ENCODE measurements around the gene DYNLT2.

Gene DYNLT2, protein sequence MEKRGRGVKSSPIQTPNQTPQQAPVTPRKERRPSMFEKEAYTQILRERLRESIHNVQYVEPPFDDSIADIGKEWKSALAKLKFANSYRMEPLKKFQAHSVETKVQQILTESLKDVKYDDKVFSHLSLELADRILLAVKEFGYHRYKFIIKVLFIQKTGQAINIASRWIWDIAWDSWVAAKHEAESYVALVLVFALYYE
- total RNA-seq = 2.9 to 3.7 reads per million in 2 experiments

DNA sequence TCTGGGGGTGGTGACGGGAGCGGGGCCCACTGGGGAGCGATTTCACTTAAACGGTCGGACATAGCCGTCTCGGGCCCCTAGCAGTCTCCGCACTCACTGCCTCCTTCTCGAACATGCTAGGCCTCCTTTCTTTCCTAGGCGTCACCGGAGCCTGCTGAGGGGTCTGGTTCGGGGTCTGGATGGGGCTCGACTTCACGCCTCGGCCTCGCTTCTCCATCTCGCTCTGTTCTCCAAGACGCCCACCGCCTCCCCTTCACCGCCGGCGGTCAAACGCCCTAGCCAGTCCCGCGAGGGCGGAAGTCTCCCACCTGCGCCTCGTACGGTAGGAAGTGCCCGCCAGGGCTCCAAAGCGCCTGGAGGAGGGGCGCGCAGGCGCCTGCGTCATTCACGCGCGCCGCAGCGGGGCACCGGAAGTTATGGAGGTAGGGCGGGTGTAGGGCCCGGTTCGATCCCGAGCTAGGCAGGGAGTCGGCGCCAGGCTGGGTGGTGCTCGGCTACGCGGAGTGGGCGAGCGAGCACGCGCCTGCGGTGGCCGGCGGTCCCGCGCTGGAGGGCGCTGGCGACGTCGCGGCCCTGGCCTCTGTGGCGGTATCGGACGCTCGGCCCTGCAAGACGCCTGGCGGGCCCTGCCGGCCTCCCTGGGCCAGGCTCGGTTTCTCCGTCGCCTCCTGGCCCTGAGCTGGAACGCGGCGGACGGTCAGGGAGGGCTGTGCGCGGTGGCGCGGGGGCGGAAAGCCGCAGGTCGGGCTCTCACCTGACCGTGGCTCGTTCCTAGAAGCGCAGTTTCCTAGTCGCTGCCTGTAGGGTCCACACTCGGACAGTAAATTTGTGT lies at the start of gene DYNLT2, which contains the start of gene ERMARD:
TSS of gene DYNLT2 (minus strand) at position 331 of the 832 bp plus-strand sequence. CDS start at position 217, 114 bp downstream.
TSS of gene ERMARD (plus strand) at position 381 of the 832 bp plus-strand sequence. CDS start at position 417, 36 bp downstream.
- peak; percentile 90 for DNase-seq (ENCODE audit: low read depth)

DNA sequence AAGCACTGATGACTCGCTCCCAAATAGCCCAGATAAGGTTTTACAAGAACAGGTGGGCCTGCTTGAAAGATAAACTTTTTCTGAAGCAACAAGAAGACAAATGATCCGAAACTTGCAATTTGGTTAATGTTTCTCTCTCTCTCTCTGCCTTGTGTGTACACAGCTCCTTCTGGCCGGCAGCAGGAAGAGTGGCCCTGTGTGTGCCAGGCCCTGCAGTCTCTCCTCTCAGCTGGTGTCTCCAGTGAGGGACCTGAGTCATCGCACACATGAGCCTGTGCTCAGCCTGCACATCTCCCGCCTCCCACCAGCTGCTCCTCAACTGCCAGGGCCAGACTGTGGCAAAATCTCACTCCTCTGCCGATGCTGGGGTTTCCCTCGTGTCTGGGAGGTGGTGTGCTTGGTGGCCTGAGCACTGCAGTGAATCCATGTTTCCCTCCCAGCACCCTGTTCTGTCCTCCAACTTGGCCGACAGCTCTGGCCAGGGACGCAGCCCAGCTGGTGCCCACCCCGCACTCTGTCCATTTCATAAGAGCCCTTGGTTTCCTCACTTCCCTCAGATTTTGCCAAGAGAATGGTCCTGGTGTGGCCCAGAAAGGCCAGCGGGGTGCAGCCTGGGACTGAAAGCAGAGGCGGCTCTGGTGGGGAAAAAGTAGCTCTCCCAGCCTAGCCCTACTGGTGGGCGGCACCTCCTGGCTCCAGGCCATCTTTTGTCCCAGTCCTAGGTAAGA lies 49.5 kb upstream of the DYNLT2 start:
- DNase-seq (ENCODE audit: low read depth) = no peak

DNA sequence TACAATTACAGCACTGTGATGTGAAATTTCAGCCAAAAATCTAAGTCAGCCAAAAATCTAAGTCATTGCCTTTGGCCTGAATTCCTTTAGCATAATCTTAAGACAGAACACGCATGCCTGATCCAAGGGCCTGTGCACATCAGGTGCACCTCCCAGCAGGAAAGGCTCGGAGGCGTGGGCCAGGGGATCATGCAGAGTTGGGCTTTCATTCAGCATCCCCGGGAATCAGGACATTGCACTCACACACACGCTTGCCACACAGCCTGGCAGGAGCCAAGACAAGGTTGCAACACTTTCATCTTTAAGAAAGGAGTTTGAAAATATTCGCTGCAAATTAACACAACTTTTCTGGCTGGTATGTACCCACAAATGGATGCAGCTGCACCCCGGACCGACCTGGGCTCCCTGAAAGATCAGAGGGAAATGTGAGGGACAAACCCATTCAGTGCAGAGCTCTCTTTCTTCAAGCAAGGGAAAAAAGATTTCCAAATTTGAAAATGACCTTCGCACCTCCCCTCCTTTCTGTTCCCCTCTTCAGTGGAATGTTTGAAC lies 48.8 kb upstream of the DYNLT2 start:
- no peak for DNase-seq (ENCODE audit: low read depth)

DNA sequence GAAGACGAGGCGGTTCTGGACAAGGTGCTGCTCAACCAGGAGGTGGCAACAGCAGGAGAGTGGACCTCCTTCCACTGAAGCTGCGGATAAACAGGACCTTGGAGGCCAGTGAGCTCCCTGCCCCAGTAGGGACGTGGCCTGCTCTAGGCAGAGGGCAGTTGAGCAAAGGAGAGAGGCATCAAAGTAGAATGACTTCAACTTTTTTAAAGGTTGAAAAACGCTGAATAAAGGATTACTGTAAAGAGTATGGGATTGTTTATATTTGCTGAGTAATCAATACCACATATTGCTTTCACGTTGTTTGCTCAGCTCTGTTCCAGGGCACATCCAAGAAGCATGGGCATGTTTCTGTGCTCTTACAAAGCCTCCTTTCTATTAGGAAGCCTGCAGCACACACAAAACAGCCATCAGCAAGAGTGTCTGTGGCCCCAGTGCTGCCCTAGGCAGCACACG lies 48.1 kb upstream of the DYNLT2 start:
- no peak for DNase-seq (ENCODE audit: low read depth)

DNA sequence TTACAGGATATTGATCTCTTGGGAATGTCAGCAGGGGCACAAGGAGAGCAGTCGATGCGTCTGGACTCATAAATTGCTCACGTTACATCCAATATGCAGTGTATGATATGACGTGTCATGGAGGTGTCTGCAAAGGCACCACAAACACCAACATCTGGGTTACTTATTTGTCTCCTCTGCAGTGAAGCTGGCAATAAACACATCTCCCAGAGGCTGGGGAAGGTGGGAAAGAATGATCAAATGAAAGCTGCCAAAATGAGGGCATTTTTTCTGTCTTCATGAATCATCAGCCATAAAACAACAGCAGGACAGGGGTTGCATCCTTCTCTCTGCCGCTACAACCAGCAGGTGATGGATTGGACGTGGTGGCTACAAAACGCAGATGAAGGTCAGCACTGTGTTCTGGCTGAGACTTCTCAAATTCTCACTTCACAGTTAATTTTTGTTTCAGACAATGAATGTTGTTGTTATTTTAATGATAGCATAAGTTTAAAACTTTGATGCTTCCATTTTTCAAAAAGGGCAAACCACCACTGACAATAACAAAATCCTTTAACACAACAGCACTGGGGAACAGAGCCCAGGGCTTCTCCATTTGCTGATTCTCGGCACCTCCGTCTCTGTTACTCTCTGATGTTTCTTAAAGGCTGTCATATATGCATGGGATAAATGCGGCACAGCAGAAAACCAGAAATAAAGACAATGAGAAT lies 47.5 kb upstream of the DYNLT2 start:
- no peak for DNase-seq (ENCODE audit: low read depth)

DNA sequence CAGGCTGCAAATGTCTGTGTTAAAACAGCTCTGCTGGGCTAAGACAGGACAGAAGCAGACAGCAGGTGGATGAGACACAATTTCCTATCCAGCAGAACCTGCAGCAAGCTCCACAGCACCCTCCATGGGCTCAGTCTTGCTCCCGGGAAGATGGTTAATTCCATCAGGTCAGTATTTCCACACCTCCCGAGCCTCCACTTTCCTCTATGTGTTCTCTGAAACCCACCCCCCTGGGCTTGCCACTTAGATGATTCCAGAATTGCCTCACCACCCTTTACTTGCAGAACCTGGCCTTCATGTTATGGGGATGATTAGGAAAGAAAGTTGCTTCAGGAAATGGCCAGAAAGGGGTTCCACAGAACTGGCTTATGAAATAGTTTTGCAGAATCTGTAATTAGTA lies 43.8 kb upstream of the DYNLT2 start:
- no peak for DNase-seq (ENCODE audit: low read depth)

DNA sequence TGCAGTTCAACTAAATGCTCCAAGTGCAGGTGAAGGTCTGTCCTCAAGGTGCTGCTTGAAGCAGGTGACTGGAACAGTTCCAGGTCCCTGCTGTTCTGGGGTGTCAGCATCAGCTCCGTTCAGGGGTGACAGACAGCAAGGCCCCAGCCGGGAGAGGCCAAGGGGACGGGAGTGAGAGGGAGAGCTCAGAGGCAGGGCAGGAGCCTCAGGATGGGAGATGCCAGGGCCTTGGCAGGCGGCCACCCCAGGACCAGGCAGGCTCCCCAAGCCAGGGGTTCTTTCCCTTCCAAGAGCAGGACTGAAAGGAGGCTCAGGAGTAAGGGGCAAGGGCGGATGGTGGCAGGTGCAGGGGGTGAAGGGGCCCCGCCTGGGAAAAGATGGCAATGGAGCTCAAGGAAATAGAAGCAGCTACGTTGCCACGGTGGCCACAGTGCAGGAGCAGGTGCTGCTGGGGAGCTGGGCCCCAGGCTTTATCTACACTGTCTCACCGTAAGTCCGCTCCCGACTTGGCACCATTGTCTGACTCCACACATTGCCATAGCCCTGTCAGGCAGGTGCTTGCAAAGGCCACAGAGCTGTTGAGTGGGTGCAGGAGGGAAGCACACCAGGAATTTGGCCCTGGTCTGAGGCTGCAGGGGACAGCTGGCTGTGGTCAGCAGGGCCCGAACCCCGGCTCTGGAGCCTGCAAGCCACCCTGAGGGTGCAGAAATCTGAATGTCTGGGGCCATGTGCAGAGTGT lies 43.1 kb upstream of the DYNLT2 start:
- no peak for DNase-seq (ENCODE audit: low read depth)

DNA sequence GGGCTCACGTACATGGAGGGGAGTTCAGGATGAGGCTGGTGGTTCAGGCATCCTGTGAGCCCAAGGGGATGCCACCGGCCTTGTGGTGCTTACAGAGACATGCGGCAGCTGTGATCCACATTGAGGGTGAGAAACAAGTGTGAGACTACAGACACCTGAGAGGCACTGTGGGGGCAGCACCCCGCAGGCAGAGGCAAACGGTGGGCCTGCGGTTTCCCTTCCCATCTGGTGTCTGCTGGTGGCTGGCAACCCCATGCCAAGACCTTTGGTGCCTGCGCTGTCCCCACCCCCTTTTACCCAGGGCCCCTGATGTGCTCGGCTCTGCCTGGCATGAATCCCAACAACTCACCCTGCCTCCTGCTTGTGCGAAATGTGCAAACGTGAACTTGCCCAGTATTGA lies 42.0 kb upstream of the DYNLT2 start:
- no peak for DNase-seq (ENCODE audit: low read depth)

DNA sequence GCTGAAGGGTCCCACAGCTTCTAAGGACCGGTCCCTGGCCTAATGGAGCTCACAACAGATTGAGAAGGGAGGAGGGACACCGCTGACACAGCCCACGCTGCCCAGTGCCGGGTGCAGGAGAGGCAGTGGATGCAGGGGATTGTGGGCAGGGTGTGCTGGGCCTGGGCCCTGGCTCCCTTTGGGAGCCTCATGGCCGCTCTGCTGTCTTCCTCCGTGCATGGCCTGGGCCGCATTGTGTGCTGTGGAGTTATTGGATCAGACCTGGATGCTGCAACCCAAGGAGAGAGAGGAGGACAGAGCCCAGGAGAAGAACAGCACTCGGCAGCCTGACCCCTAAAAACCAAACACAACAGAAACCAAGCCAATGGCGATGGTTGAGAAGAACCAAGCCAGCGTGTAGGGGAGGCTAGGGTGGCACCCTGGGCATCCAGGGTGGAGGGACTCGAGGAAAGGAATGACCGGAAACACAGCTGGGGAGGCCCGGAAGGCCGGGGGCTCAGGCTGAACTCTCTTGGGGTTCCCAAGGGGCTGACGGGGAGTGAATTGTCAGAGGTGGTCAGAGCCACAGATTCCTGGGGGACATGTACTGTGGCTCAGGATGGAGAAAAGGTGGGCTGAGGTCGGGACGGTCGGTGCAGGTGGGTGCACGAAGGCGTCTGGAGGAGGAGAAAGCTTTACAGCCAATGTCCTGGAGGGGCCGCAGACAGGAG lies 41.1 kb upstream of the DYNLT2 start:
- no peak for DNase-seq (ENCODE audit: low read depth)

DNA sequence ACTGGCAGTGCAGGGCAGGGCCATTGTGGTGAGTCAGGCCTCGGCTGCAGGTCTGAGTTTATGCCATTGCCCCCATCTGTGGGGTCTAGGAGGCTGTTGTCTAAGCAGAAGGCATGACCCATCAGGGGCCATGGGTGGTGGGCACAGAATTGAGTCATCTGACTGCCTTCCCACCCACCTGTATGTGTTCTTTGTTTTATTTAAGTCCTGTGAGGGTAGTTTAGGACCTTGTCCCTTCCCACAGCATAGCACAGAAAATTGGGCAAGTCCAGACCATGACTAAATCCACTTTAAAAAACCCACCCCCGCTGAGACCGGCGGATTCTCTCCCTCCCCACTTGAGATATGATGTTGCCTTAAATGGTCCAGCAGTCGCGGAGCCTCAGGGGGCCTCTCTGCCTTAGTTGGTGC lies 40.4 kb upstream of the DYNLT2 start:
- DNase-seq (ENCODE audit: low read depth) = no peak

DNA sequence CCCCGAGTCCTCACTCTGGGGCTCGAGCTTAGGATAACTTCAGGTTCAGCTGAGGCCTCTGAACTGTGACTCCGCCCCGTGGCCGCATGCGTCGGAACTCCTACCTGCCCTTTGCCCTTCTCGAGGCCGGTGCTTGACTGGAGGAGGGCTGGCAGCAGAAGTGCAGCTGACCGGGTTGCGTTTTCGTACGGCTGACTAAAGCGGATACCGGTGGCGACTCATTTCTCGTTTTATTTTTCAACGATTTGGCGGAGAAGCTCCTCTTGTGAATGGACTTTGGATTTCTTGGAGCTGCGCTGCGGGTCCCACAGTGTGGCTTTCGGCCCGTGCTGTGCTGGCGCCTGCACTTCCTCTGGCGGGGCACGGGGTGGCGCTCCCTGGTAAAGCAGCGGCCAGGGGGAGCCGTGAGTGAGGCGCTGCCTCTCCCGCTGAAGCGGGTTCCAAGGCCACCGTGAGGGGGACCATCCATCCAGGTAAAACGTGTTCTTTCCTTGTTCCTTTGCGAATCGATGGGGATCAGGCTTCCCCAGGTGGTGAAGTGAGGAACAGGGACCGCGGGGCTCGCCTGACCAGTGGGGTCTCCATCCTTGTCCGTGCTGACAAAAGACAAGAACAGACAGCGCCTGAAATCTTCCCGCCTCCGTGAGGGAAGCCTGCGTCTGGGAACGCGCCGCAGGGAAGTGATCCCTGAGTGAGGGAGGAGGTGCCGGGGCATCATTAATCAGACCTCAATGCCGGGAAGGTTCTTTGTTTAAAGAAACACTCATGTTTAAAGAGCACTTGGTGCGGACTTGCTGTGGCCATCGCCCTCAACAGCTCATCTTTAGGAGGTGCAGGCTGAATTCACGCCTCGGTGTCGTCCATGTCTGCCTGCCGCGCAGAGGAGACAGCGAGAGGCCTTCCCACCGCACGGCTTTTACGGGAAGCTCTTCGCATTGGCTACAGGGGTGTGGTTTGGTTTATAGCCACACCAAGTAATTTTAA lies 38.9 kb upstream of the DYNLT2 start:
- peak; percentile 53 for DNase-seq (ENCODE audit: low read depth)

DNA sequence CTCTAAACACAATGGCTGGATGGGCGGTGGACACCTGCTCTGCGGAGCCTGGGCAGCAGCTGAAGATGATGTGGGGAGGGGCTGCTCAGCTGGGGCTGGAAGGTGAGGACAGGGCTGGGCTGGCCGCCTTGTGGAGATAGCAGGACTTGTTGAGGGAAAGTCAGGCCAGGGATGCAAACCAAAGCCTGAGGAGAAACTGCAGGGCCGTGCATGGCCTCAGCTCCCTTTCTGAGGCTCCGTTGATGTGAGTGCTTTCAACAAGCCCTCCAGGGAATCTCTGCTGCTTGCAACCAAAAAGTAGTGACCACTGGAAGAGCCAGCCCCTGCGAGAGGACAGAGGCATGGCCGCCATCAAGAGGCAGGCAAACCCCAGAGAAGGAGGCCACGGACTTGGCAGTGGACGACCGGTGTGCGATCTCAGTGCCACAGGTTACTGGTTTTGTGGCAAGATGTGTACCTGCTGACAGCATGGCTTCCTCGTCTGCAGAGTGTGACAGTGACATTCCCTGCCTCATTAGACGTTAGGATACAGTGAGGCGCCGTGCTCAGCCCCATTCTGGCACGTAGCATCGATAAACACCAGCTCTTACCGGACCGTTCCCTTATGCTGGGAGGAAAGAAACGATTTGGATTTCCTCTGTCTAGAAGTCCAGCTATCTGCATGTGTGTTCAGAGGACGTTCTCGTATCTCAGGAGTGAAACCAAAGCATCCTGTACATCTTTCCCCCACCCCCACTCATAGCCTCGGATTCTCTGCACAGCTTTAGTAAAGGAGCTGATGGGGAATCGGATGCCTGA lies 38.0 kb upstream of the DYNLT2 start:
- DNase-seq (ENCODE audit: low read depth) = no peak

DNA sequence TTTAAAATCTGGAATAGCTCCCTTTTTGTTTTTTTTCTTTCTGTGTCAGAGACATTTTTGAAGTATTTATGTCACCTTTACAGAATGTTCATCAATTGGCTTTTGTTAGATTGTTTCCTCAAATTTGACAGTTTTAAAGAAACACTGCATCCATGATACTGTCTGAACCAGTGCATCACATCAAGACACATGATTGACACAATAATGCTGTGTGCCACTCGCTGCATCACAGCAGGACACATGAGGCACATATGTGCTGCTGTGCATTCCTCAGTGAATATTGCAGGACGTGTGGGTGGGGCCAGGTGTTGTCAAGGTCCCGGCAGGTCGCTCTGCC lies 37.4 kb upstream of the DYNLT2 start:
- DNase-seq (ENCODE audit: low read depth) = no peak

DNA sequence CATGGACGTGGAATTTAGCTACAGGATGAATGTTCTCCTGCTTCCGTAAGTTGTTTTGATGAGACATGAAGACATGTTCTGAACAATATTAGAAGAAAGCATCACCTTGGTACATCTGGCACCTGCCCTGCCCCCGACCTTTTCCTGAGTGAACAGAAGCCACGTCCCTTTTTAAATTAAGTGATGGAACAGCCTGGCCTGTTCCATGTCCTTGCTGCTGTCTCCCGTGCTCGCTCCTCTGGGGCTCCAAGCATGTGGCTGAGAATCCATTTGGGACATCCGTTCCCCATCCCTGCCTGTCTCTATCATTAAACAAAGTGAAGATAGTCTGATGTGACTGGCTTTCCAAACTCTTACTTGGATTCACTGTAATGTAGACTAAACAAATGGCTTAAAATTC lies 36.4 kb upstream of the DYNLT2 start:
- no peak for DNase-seq (ENCODE audit: low read depth)

DNA sequence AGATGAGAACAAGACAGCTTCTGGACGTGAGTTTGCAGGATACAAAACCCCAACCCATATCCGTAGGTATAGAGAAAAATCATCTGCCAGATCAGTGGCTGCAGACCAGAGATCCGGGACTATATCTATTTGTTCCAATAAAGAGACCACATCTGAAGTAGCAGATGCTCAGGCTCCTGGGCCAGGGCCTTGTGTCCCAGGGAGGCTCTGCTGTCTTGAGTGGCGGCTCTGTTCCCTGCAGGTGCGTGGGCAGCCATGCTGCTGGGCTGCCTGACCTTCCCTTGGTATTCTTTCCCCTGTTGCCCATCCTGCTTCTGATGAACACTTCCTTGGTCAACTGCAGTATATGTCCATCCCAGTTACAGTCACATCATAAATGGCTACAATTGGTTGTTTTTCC lies 35.0 kb upstream of the DYNLT2 start:
- no peak for DNase-seq (ENCODE audit: low read depth)

DNA sequence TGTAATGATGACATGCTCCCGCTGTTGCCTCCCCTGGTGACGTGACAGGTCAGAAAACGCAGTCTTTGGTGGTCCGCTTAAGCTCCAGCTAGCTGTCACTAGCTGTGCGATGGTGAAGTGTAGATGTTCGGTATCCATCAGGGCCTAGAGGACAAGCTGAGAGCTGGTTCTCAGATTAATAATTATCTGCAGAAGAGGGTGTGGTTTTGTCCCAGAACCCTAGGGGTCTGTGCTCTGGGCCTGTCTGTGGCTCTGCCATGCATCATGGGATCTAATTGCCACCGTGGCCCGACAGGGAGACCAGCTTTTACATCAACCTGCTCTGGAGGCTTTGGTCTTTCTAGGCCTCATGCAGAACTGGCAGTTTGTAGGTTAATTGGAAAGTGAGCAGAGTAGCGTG lies 34.2 kb upstream of the DYNLT2 start:
- no peak for DNase-seq (ENCODE audit: low read depth)

DNA sequence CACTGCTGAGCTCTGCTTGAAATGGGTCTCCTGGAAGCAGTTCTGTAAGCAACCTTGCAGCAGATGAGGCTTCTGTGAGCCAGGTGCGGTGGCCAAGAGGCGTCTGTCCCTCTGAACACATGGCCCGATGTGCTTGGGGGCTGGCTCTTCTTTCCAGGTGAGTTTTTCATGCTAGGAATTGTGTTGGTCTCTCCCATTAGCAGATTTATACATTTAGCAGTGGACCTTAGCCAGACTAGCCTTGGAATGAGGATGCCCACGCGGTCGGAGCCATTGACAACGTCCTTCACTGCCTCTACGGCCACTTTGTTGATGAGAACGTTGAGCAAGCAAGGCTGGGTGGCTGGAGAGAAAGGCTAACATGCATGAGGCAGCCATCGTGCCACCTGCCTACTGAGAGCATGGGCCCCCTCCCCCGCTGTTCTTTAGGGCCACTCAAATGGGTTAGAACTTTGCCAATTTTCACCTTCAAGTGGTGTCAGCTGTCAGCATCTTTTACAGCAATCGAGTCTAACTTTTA lies 33.5 kb upstream of the DYNLT2 start:
- no peak for DNase-seq (ENCODE audit: low read depth)

Measured in T follicular helper cell (primary cell).